ENCODE data around the gene FRS3.

Gene FRS3

DNA sequence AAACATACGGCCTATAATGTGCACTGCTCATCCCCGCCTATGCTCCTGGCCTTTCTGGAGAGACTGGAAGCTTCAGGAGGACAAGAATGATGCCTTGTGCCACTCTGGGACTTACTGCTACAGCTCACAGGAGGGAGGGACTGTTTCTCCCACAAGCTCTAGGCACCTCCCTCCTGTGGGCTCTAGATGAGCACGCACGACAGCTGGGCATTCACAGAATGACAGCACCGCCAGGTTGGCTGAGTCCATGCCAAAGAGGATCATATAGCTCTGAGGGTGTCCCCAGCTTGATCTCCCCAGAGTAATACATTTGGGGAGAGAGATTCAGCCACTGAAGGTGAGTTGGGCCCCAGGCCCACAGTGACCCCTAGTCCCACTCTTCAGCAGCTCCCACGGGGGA, 22.4 kb downstream of the FRS3 start:
- Histone ChIP-seq H3K9me3 (ENCODE audit: low read length) (no peaks in the 10 kb centered on the region), H3K4me1 (ENCODE audit: insufficient read depth, low read length) (no peaks in the 10 kb centered on the region), H3K4me3 (ENCODE audit: low read length) (no peak overlapping the region), H3K27me3 (ENCODE audit: insufficient read depth, low read length) (peaks cover 18% of the 10 kb centered on the region), H3K36me3 (ENCODE audit: insufficient read depth, low read length) (no peaks in the 10 kb centered on the region), H2AFZ (ENCODE audit: low read depth, low read length) (no peak overlapping the region)

DNA sequence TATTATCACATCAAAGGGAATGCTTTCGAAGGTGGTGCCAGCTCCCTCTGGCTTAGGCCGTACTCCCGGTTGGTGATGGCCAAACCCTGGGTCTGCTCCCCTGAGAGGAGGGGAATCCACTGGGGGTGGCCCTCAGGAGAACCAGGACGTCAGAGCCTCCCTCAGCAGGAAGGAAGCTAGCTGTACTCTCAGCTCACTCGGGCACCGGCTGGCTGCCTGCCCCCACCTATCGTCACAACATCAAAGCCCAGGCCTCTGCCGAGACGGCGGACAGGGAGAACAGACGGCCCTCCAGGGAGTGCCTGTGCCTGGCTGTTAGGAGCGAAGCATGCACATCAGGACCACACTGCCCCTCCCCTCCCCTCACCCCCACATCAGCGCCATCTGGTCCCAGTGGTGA, 23.3 kb downstream of the FRS3 start:
- Histone ChIP-seq H3K36me3 (ENCODE audit: insufficient read depth, low read length) (no peaks in the 10 kb centered on the region), H3K27me3 (ENCODE audit: insufficient read depth, low read length) (peaks cover 18% of the 10 kb centered on the region), H3K9me3 (ENCODE audit: low read length) (no peaks in the 10 kb centered on the region), H2AFZ (ENCODE audit: low read depth, low read length) (no peak overlapping the region), H3K4me3 (ENCODE audit: low read length) (no peak overlapping the region), H3K4me1 (ENCODE audit: insufficient read depth, low read length) (no peaks in the 10 kb centered on the region)

DNA sequence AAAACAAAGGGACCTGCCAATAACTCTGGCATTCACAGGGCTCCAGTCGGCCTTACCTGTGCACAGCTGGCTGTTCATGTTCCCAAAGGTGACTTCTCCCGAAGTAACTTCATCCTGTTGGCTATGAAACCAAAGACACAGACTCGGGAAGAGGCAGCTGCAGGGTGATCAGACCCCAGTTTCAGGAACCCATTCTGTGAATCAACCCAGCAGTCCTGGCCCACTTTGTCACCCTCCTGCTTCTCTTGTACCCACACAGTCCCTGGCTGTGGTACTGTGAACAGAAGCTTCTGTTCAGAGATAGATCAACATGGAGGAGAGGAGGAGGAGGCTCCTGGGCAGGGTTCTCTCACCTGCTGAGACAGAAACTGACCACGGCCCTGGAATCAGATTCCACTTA, 23.8 kb downstream of the FRS3 start:
- Histone ChIP-seq H2AFZ (ENCODE audit: low read depth, low read length) (no peak overlapping the region), H3K36me3 (ENCODE audit: insufficient read depth, low read length) (no peaks in the 10 kb centered on the region), H3K27me3 (ENCODE audit: insufficient read depth, low read length) (peaks cover 18% of the 10 kb centered on the region), H3K9me3 (ENCODE audit: low read length) (no peaks in the 10 kb centered on the region), H3K4me1 (ENCODE audit: insufficient read depth, low read length) (no peaks in the 10 kb centered on the region), H3K4me3 (ENCODE audit: low read length) (no peak overlapping the region)

DNA sequence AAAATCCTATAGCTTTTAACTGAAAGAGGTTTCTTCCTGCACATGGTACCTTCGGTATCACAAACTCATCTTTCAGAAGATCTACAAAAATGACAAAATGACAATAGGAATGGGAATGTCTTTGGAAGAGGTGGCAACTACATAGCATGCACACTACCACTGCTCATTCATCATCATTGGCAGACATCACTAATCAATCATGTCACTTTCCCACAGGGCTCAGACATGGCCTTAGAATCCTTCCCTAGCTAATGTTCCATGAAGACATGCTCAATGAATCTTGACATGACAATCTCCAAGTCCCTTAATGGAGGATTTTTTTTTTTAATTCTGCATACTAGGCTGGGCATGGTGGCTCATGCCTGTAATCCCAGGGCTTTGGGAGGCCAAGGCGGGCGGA, 29.3 kb downstream of the FRS3 start:
- no peaks in the 10 kb centered on the region for H3K9me3 ChIP-seq (ENCODE audit: low read length)
- H2AFZ ChIP-seq (ENCODE audit: low read depth, low read length), result no peak overlapping the region
- no peak overlapping the region for H3K4me3 ChIP-seq (ENCODE audit: low read length)
- peaks cover 14% of the 10 kb centered on the region for H3K27me3 ChIP-seq (ENCODE audit: insufficient read depth, low read length)
- H3K4me1 ChIP-seq (ENCODE audit: insufficient read depth, low read length), result no peaks in the 10 kb centered on the region
- H3K36me3 ChIP-seq (ENCODE audit: insufficient read depth, low read length), result no peaks in the 10 kb centered on the region

DNA sequence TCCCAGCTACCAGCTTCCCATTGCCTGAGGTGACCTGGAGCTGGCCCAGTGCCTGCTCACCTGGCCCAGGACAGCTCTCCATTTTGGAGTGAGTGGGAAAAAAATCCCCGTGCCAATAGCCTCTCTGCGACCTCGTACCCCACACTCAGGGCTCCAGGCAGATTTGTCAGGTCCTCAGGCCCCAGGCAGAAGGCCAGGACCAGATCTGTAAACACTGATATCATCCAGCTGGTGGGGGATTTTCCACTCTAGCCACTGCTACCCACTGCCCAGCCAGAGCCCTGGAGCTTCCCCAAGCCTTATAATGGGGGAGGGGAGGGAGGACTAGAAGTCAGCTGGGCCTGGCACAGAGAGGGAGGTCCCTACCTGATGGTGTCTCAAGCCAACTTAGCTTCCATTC, 31.2 kb downstream of the FRS3 start:
- Histone ChIP-seq H3K9me3 (ENCODE audit: low read length) (no peaks in the 10 kb centered on the region), H3K27me3 (ENCODE audit: insufficient read depth, low read length) (peaks cover 13% of the 10 kb centered on the region), H3K36me3 (ENCODE audit: insufficient read depth, low read length) (no peaks in the 10 kb centered on the region), H3K4me3 (ENCODE audit: low read length) (no peak overlapping the region), H2AFZ (ENCODE audit: low read depth, low read length) (no peak overlapping the region), H3K4me1 (ENCODE audit: insufficient read depth, low read length) (no peaks in the 10 kb centered on the region)

DNA sequence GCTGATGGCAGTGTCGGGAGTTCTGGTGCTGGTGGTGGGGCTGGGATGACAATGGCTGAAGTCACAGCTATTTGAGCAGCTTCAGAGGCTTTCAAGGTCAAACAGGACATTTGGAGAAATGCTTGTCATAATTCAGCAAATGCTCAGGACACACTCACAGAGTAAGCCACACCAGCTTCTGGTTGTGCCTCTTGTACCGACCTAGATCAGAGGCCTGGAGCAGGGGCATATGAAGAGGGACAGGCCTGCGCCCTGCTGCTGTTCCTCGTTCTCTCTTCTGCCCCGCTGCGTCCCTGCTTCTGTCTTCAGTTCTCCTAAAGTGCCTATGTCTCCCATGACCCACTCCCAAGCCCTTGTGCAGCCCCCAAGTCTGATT, 31.6 kb downstream of the FRS3 start:
- Histone ChIP-seq H3K4me3 (ENCODE audit: low read length) (no peak overlapping the region), H2AFZ (ENCODE audit: low read depth, low read length) (no peak overlapping the region), H3K9me3 (ENCODE audit: low read length) (no peaks in the 10 kb centered on the region), H3K36me3 (ENCODE audit: insufficient read depth, low read length) (no peaks in the 10 kb centered on the region), H3K4me1 (ENCODE audit: insufficient read depth, low read length) (no peaks in the 10 kb centered on the region), H3K27me3 (ENCODE audit: insufficient read depth, low read length) (peaks cover 15% of the 10 kb centered on the region)

DNA sequence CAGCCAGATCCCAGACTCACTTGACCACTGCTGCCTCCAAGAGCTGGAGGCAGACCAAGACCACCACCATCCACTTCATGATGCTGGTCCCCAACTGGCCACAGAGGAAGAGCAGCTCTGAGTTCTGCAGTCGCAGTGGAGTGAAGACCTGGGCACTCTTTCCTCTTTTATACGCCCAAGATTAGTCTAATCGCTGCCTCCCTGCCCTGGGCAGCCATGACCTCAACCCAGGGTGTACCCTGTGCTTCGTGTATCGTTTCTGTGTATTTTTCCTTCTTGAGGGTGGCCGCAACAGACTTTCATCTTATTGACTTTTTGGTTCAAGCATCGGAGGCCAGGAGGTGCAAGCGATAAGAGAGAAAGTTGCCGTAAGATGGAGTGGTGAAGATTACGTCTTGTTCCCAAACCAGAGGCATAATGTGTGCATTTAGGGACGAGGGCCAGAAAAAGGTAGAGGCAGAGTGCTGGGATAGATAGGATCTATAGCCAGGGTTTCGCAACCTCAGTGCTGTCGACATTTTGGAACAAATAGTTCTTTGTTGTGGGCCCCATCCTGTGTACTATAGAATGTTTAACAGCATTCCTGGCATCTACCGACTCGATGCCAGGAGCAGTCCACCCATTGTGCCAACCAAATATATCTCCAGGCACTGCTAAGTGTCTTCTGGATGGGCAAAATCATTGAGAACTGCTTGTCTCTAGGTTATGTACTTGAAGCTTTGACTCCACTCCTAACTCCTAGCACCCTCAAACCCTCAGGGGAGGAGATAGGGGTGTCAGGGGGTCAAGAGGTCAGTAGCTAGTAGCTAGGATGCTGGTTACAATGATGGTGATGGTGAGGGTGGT, 32.2 kb downstream of the FRS3 start, which contains the start of gene PGC:
Gene PGC, minus strand, starts transcription at position 142 of the 846 bp plus-strand sequence. Its CDS starts 63 bp downstream, at position 79.
- Histone ChIP-seq H3K4me1 (ENCODE audit: insufficient read depth, low read length) (no peaks in the 10 kb centered on the region), H3K4me3 (ENCODE audit: low read length) (no peak within 1 kb of the TSS), H3K36me3 (ENCODE audit: insufficient read depth, low read length) (no peaks in the 10 kb centered on the region), H2AFZ (ENCODE audit: low read depth, low read length) (no peak within 1 kb of the TSS), H3K9me3 (ENCODE audit: low read length) (no peaks in the 10 kb centered on the region), H3K27me3 (ENCODE audit: insufficient read depth, low read length) (peaks cover 14% of the 10 kb centered on the region)

DNA sequence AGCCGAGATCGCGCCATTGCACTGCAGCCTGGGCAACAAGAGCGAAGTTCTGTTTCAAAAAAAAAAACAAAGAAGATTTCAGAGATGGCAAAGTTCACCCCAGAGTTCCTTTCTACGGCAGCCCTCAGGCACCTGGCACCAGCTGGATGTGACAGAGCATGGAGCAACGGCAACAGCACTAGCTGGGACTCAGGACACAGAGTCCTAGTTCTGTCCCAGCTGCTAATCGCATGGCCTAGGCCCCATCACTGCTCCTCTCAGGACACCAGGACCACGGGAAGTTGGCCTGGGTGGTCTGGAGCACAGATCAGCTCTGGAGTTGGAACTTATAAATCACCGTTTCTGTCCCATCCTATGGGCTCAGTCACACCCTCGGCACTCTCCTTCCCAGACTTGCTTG, 33.6 kb downstream of the FRS3 start:
- Histone ChIP-seq H2AFZ (ENCODE audit: low read depth, low read length) (no peak overlapping the region), H3K4me3 (ENCODE audit: low read length) (no peak overlapping the region), H3K36me3 (ENCODE audit: insufficient read depth, low read length) (no peaks in the 10 kb centered on the region), H3K27me3 (ENCODE audit: insufficient read depth, low read length) (peaks cover 14% of the 10 kb centered on the region), H3K4me1 (ENCODE audit: insufficient read depth, low read length) (no peaks in the 10 kb centered on the region), H3K9me3 (ENCODE audit: low read length) (no peaks in the 10 kb centered on the region)

DNA sequence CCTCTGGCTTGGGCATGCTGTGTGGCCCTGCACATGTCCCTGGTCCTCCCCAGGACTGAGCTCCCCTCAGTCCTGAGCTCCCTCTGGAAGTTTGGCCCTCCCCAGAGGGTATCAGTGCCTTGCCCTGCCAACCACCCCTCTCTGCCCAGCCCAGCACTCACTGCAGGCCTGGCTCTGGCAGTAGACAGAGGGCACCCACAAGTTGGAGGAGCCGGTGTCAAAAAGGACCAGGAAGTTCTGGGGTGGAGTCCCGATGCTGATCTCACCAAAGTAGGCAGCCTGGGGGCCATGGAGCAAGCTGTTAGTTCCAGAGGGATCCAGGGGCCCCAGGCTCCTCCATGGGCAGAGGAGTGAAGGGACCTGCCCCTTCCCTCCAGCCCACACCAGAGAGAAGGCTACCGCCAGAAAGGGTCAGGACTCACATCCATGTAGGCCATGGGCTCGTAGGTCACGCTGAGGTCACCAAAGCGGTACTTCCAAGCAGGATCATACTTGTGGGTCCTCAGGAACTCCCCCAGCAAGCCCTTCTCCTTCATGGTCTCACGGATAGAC, 35.4 kb downstream of the FRS3 start:
- Histone ChIP-seq H3K36me3 (ENCODE audit: insufficient read depth, low read length) (no peaks in the 10 kb centered on the region), H3K9me3 (ENCODE audit: low read length) (no peaks in the 10 kb centered on the region), H2AFZ (ENCODE audit: low read depth, low read length) (no peak overlapping the region), H3K27me3 (ENCODE audit: insufficient read depth, low read length) (peaks cover 26% of the 10 kb centered on the region), H3K4me1 (ENCODE audit: insufficient read depth, low read length) (no peaks in the 10 kb centered on the region), H3K4me3 (ENCODE audit: low read length) (no peak overlapping the region)

DNA sequence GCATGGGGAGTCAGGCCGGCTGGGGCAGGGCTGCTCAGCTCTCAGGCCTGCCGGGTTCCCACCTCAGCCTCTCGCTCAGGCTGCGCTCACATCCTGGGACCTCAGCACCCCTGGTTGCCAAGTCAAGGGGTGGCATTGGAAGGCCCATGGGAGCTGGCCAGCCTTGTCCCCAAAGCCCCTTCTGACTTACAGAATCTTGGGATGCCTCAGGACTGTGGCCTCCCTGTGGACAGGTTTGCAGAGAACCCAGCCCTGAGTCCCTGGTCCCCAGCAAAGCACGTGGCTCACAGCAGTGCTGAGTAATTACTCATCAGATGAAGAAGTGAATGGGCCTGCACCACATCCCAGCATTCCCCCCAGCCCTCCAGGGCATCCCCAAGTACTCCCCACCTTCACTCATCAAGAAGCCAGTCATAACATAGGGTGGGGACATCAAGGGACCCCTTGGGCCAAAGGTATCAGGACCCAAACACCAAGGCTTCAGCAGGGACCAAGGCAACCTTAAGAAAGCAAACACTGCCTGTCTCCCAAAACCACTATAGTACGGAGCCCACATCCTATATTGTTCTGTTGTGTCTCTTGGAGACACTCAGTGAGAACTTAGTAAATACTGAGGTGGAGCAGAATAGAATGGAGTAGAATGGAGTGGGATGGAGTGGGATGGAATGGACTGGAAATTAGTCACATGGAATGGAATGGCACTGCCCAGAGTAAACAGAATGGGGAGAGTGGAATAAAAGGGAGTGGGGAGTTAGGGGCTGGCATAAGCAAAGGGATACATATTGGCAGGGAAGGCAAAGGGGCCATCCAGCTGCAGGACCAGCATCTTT, 36.1 kb downstream of the FRS3 start:
- no peak overlapping the region for H2AFZ ChIP-seq (ENCODE audit: low read depth, low read length)

DNA sequence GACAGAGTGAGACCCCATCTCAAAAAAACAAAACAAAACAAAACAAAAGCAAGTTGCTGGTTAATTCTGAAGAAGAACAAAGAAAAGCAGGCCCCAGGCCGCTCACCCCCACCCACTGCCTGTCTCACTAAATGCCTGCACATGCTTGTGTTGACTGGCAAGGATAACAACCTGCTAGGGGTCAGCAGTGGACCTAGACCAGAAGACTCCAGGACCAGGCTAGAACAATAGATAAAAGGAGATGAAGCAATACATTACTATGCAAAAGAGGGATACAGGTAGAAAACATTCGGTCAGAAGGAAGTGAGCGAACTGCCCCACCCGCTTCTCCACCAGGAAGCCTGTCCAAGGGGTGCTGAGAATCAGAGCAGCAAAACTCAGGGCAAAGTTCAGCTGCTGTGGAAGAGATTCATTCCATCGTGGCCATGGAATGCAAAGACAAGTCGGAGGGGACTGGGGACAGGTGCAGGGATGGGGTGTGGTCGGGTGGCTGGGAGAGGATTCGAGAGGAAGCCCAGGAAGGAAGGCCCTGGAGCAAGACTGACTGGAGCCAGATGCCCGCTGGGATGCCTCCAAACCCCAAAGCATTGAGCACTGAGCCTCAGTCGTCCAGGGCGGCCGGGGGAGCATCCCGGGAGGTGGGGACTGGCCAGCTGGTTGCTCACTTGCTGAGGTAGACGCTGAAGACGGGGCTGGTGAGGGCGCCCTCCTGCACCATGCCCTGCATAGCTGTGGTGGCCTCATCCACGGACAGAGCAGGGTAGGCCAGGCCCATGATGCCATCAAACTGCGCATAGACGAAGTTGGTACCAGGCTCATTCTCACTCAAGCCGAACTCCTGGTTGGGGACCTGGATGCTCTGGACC, 37.8 kb downstream of the FRS3 start:
- no peaks in the 10 kb centered on the region for H3K4me1 ChIP-seq (ENCODE audit: insufficient read depth, low read length)
- H3K36me3 ChIP-seq (ENCODE audit: insufficient read depth, low read length), result no peaks in the 10 kb centered on the region
- H2AFZ ChIP-seq (ENCODE audit: low read depth, low read length), result no peak overlapping the region
- H3K4me3 ChIP-seq (ENCODE audit: low read length), result no peak overlapping the region
- H3K27me3 ChIP-seq (ENCODE audit: insufficient read depth, low read length), result peaks cover 24% of the 10 kb centered on the region
- H3K9me3 ChIP-seq (ENCODE audit: low read length), result no peaks in the 10 kb centered on the region

More for the DNA sequence above, 36.1 kb downstream of the FRS3 start:
- Histone ChIP-seq H3K4me3 (ENCODE audit: low read length) (no peak overlapping the region), H3K27me3 (ENCODE audit: insufficient read depth, low read length) (peaks cover 30% of the 10 kb centered on the region), H3K4me1 (ENCODE audit: insufficient read depth, low read length) (no peaks in the 10 kb centered on the region), H3K36me3 (ENCODE audit: insufficient read depth, low read length) (no peaks in the 10 kb centered on the region), H3K9me3 (ENCODE audit: low read length) (no peaks in the 10 kb centered on the region)

DNA sequence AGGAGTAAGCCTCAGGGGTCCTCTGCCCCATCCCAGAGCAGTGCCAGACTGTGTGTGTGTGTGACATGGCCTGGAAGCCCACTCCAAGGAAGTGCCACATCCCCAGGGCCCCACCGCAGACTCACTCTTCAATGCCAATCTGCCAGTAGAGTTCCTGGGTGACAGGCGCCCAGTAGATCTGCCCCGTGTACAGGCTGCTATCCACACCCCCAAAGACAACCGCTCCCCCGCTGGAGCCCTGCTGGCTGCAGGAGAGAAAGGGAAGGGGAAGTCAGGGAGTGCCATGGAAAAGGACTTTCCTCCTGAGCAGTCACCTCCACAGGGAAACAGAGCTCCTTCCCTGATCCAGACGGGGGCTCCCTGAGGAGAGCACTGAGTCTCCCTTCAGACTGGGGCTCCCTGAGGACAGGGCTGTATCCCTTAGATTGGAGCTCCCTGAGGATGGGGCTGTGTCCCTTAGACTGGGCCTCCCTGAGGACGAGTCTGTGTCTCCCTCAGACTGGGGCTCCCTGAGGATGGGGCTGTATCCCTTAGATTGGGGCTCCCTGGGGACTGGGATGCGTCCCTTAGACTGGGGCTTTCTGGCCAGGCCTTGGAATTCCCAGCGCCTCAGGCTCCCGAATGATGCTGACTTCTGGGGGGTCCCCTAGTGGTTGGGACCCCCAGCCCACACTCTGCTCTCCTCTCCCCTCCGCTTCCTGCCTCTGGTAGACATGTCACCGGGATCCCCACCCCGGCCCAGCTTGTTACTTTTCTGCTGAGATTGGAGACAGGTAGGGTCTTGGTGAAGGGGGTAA, 39.1 kb downstream of the FRS3 start:
- Histone ChIP-seq H3K9me3 (ENCODE audit: low read length) (no peaks in the 10 kb centered on the region), H3K36me3 (ENCODE audit: insufficient read depth, low read length) (no peaks in the 10 kb centered on the region), H3K27me3 (ENCODE audit: insufficient read depth, low read length) (peaks cover 19% of the 10 kb centered on the region), H3K4me1 (ENCODE audit: insufficient read depth, low read length) (peaks cover 5% of the 10 kb centered on the region), H3K4me3 (ENCODE audit: low read length) (no peak overlapping the region), H2AFZ (ENCODE audit: low read depth, low read length) (no peak overlapping the region)

Measured in neuron (in vitro differentiated cells).